Neural cell (in vitro differentiated cells): Measurements from ENCODE around the gene STAU1. TPM values are rescaled to one million over a fixed set of nuclear protein-coding genes. Genes with fewer than 3 reads are reported as not detected.
A peak's percentile ranks its signal among the peaks of the same experiment; 100 is the strongest.

Experiments
- H2AFZ ChIP-seq: fragments of 200-600, 300-800 bp; sonication (generic), shearing (Covaris generic); 2 replicates; pipeline ENCODE4 v1.6.0; 2014; ENCODE audit warnings: low read depth, mild to moderate bottlenecking, antibody characterized with exemption, low read length, moderate library complexity
- H3F3A ChIP-seq: fragments of 200-600 bp; shearing (Covaris generic); 2 replicates; pipeline ENCODE4 v1.6.1; 2016; ENCODE audit warnings: mild to moderate bottlenecking, moderate library complexity, mixed read lengths, antibody characterized with exemption, low read length; ENCODE audit not compliant: insufficient read depth, poor library complexity, severe bottlenecking
- H3K27ac ChIP-seq: fragments of 200-600, 300-800 bp; sonication (generic), shearing (Covaris generic); 2 replicates; pipeline ENCODE4 v1.5.1; 2014; ENCODE audit warnings: mild to moderate bottlenecking, low read length, moderate library complexity
- H3K27me3 ChIP-seq: fragments of 300-800, 200-600 bp; sonication (generic), shearing (Covaris generic); 2 replicates; pipeline ENCODE4 v1.6.0; 2014; ENCODE audit warnings: mild to moderate bottlenecking, low read depth, low read length, moderate library complexity; ENCODE audit not compliant: insufficient read depth
- H3K36me3 ChIP-seq: fragments of 300-800, 200-600 bp; sonication (generic), shearing (Covaris generic); 2 replicates; pipeline ENCODE4 v1.5.1; 2014; ENCODE audit warnings: mild to moderate bottlenecking, antibody characterized with exemption, low read length, moderate library complexity; ENCODE audit not compliant: insufficient read depth
- H3K4me2 ChIP-seq: fragments of 300-800, 200-600 bp; sonication (generic), shearing (Covaris generic); 2 replicates; pipeline ENCODE4 v1.6.0; 2014; ENCODE audit warnings: mild to moderate bottlenecking, low read length
- H3K4me3 ChIP-seq: fragments of 300-800, 200-600 bp; sonication (generic), shearing (Covaris generic); 2 replicates; pipeline ENCODE4 v1.5.1; 2014; ENCODE audit warnings: mild to moderate bottlenecking, low read length, moderate library complexity
- H3K79me2 ChIP-seq: fragments of 200-600 bp; shearing (Covaris generic); replicated peaks from 2 replicates; pipeline ENCODE4 v1.6.0; 2014; ENCODE audit warnings: mild to moderate bottlenecking, low read length, moderate library complexity; ENCODE audit not compliant: insufficient read depth
- H3K9ac ChIP-seq: fragments of 300-800, 200-600 bp; sonication (generic), shearing (Covaris generic); 2 replicates; pipeline ENCODE4 v1.6.1; 2016; ENCODE audit warnings: mild to moderate bottlenecking, low read length, mixed read lengths
- H3K9me2 ChIP-seq: fragments of 200-600 bp; shearing (Covaris generic); 2 replicates; pipeline ENCODE4 v1.6.1; 2016; ENCODE audit warnings: mild to moderate bottlenecking, low read length, mixed read lengths; ENCODE audit not compliant: insufficient read depth
- H3K9me3 ChIP-seq: fragments of 200-600, 300-800 bp; sonication (generic), shearing (Covaris generic); 2 replicates; pipeline ENCODE4 v1.6.1; 2016; ENCODE audit warnings: mild to moderate bottlenecking, mixed run types, low read length, moderate library complexity, mixed read lengths
- H4K20me1 ChIP-seq: fragments of 200-600 bp; shearing (Covaris generic); 2 replicates; pipeline ENCODE4 v1.6.1; 2016; ENCODE audit warnings: mild to moderate bottlenecking, mixed run types; ENCODE audit not compliant: insufficient read depth
- CTCF ChIP-seq: fragments of 450-650 bp; IDR thresholded peaks from 2 replicates; pipeline ENCODE4 v1.5.1; 2014; ENCODE audit warnings: antibody characterized with exemption, mild to moderate bottlenecking, moderate library complexity; ENCODE audit not compliant: poor library complexity, severe bottlenecking
- EP300 ChIP-seq: fragments of 450-650 bp; conservative IDR thresholded peaks from 2 replicates; pipeline ENCODE4 v1.6.1; 2014; ENCODE audit warnings: antibody characterized with exemption, mild to moderate bottlenecking, moderate library complexity; ENCODE audit not compliant: poor library complexity, severe bottlenecking
- EZH2 ChIP-seq: fragments of 200-600, 300-800 bp; shearing (Covaris generic), sonication (generic); IDR thresholded peaks from 2 replicates; pipeline ENCODE4 v1.6.1; 2014; ENCODE audit warnings: antibody characterized with exemption, low read length, borderline replicate concordance, mild to moderate bottlenecking; ENCODE audit not compliant: insufficient read depth, poor library complexity, severe bottlenecking
- MXI1 ChIP-seq: fragments of 450-650 bp; conservative IDR thresholded peaks from 2 replicates; pipeline ENCODE4 v1.6.1; 2014; ENCODE audit warnings: antibody characterized with exemption, mild to moderate bottlenecking; ENCODE audit not compliant: poor library complexity, severe bottlenecking
- POLR2AphosphoS5 ChIP-seq: IDR thresholded peaks from 2 replicates; pipeline ENCODE4 v1.6.1; 2012
- RAD21 ChIP-seq: fragments of 450-650 bp; conservative IDR thresholded peaks from 2 replicates; pipeline ENCODE4 v1.6.1; 2014; ENCODE audit warnings: antibody characterized with exemption, mild to moderate bottlenecking, moderate library complexity
- REST ChIP-seq: IDR thresholded peaks from 2 replicates; pipeline ENCODE4 v1.6.1; 2012; ENCODE audit warnings: borderline replicate concordance
- SMC3 ChIP-seq: fragments of 450-650 bp; conservative IDR thresholded peaks from 2 replicates; pipeline ENCODE4 v1.6.1; 2014; ENCODE audit warnings: antibody characterized with exemption, mild to moderate bottlenecking, moderate library complexity; ENCODE audit not compliant: poor library complexity
- TAF1 ChIP-seq: IDR thresholded peaks from 2 replicates; pipeline ENCODE4 v1.6.1; 2012; ENCODE audit warnings: low read depth
- polyA minus RNA-seq: library from RNA; depleted of rRNA, polyadenylated mRNA; stranded (reverse); fragments of >200 nt; gene quantifications from 2 replicates; pipeline ENCODE4 v1.2.3, GENCODE V29; 2014
- polyA plus RNA-seq: library from polyadenylated mRNA; depleted of rRNA; stranded (reverse); fragments of >200 nt; gene quantifications from 2 replicates; pipeline ENCODE4 v1.2.3, GENCODE V29; 2014

The STAU1 gene
- polyA plus RNA-seq (43.1 and 43.3 TPM in 2 replicates), polyA minus RNA-seq (67.4 and 77.7 TPM in 2 replicates)

- Histone ChIP-seq H3K9me2 (no peaks in the 10 kb centered on the region), H3K27ac (peak within 1 kb of the TSS; percentile 71), H3K9me3 (no peaks in the 10 kb centered on the region), H3K9ac (peak within 1 kb of the TSS; percentile 86), H3F3A (no peaks in the 10 kb centered on the region), H3K4me3 (peak within 1 kb of the TSS; percentile 73), H3K79me2 (peaks cover 43% of the 10 kb centered on the region), H3K27me3 (no peaks in the 10 kb centered on the region), H2AFZ (peak within 1 kb of the TSS; percentile 71), H3K4me2 (peak within 1 kb of the TSS; percentile 58), H4K20me1 (no peaks in the 10 kb centered on the region), H3K36me3 (no peaks in the 10 kb centered on the region)
- TF ChIP-seq RAD21 = no peak
- peak; percentile 90 for TF ChIP-seq POLR2AphosphoS5
- TF ChIP-seq TAF1 = peak; percentile 22
- TF ChIP-seq MXI1 = peak; percentile 40
- no peak for TF ChIP-seq SMC3
- TF ChIP-seq EP300 = peak; percentile 10
Measured at GRCh38 chr20:49187851-49188641, at the start of gene STAU1. TSS of gene STAU1 (minus strand) at chr20:49188334. CDS start at chr20:49166201, 22,133 bp downstream.

- no peaks in the 10 kb centered on the region for H3K9me2 ChIP-seq
- H3K79me2 ChIP-seq = no peaks in the 10 kb centered on the region
- no peak overlapping the region for H2AFZ ChIP-seq
- H4K20me1 ChIP-seq = no peaks in the 10 kb centered on the region
- no peak overlapping the region for H3K4me3 ChIP-seq
- no peak overlapping the region for H3K4me2 ChIP-seq
- no peak overlapping the region for H3K27ac ChIP-seq
- no peaks in the 10 kb centered on the region for H3F3A ChIP-seq
- no peaks in the 10 kb centered on the region for H3K9me3 ChIP-seq
- TF ChIP-seq CTCF (no peak), EZH2 (no peak), POLR2AphosphoS5 (no peak), TAF1 (no peak), REST (no peak), MXI1 (no peak), EP300 (no peak), SMC3 (no peak), RAD21 (no peak)
- no peaks in the 10 kb centered on the region for H3K27me3 ChIP-seq
- H3K9ac ChIP-seq = no peak overlapping the region
- peaks cover 7% of the 10 kb centered on the region for H3K36me3 ChIP-seq
Measured at GRCh38 chr20:49237531-49237930, 49.4 kb upstream of the STAU1 start.
